ENCODE results near the gene GPSM1. TPM values are rescaled to one million over a fixed set of nuclear protein-coding genes. Genes with fewer than 3 reads are reported as not detected.
A peak's percentile ranks its signal among the peaks of the same experiment; 100 is the strongest.

GPSM1 gene, protein sequence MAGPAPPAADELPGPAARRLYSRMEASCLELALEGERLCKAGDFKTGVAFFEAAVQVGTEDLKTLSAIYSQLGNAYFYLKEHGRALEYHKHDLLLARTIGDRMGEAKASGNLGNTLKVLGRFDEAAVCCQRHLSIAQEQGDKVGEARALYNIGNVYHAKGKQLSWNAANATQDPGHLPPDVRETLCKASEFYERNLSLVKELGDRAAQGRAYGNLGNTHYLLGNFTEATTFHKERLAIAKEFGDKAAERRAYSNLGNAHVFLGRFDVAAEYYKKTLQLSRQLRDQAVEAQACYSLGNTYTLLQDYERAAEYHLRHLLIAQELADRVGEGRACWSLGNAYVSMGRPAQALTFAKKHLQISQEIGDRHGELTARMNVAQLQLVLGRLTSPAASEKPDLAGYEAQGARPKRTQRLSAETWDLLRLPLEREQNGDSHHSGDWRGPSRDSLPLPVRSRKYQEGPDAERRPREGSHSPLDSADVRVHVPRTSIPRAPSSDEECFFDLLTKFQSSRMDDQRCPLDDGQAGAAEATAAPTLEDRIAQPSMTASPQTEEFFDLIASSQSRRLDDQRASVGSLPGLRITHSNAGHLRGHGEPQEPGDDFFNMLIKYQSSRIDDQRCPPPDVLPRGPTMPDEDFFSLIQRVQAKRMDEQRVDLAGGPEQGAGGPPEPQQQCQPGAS
- total RNA-seq = 10 to 100 TPM; 12.8 to 13.6 (median 13.4) TPM

DNA sequence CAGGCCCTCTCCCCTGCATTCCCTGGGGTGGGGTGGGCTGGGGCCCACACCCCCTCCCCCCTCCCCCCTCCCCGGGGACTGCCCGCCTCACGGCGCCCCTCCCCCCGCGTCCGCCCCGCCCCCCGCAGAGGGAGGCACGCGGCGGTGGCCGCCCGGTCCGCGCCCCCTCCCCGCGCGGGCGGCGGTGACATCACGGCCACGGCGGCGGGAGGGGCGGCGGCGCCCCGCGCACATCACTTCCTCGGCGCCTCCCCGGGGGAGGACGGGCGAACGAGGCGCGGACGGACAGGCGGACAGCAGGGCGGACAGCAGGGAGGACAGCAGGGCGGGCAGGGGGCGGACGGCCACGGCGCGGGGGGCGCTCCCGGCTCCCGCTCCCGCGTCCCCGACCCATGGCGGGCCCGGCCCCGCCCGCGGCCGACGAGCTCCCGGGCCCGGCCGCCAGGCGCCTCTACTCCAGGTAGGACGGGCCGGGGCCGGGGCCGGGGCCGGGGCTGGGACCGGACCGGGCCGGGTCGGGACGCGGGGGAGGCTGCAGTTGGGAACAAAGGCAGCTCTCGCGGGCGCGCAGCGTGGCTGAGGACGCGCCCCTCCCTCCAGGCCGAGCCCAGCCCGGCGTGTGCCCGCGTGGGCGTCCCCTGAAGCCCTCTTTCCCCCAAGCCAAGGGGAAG is at the start of gene GPSM1:
Gene GPSM1 (plus strand): TSS at position 236 of the 671 bp plus-strand sequence. CDS start 157 bp downstream, at position 393.
- no peaks in the 10 kb centered on the region for H3K36me3 Mint-ChIP-seq (ENCODE audit: insufficient read depth)
- peak within 1 kb of the TSS; percentile 74 for H3K4me3 Mint-ChIP-seq
- peaks cover 7% of the 10 kb centered on the region for H3K4me1 Mint-ChIP-seq (ENCODE audit: low read depth)
- peaks cover 2% of the 10 kb centered on the region for H3K27me3 Mint-ChIP-seq (ENCODE audit: low read depth)
- DNase-seq (peak; percentile 49), ATAC-seq (peak; percentile 71 to 73)
- H3K9me3 Mint-ChIP-seq = no peaks in the 10 kb centered on the region

DNA sequence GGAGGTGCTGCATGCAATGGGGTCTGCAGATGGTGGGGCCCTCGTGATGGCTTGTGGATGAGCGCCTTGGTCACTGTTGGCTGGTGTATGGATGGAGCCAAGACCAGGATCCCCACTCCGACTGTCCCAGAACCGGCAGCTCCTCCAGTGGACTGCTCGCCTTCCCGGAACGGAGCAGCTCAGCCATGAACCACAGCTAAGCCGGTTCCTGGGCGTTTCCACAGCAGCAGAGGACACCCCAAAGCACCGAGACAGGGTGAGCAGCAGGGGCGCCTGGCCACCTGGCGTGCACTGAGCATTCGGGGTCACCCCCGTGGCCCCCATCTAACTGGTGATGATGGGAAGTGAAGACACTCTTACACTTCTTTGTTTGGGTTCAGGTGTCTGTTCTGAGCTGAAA is 49.6 kb upstream of the GPSM1 start:
- no peak overlapping the region for H3K4me3 Mint-ChIP-seq

GRCh38 chr9:136278221-136278620 is 49.1 kb upstream of the GPSM1 start:
- no peak overlapping the region for H3K4me3 Mint-ChIP-seq
- H3K36me3 Mint-ChIP-seq (ENCODE audit: insufficient read depth) = no peaks in the 10 kb centered on the region
- no peaks in the 10 kb centered on the region for H3K4me1 Mint-ChIP-seq (ENCODE audit: low read depth)
- H3K9me3 Mint-ChIP-seq = no peaks in the 10 kb centered on the region
- ATAC-seq (no peak), DNase-seq (no peak)
- H3K27me3 Mint-ChIP-seq (ENCODE audit: low read depth) = peaks cover 7% of the 10 kb centered on the region

More for the DNA sequence above, 49.6 kb upstream of the GPSM1 start:
- Mint-ChIP-seq H3K4me1 (ENCODE audit: low read depth) (no peaks in the 10 kb centered on the region), H3K27me3 (ENCODE audit: low read depth) (peaks cover 7% of the 10 kb centered on the region), H3K36me3 (ENCODE audit: insufficient read depth) (no peaks in the 10 kb centered on the region), H3K9me3 (no peaks in the 10 kb centered on the region)
- DNase-seq (no peak), ATAC-seq (no peak)

- Mint-ChIP-seq H3K4me1 (ENCODE audit: low read depth) (peaks cover 4% of the 10 kb centered on the region), H3K27me3 (ENCODE audit: low read depth) (peaks cover 12% of the 10 kb centered on the region), H3K9me3 (no peaks in the 10 kb centered on the region), H3K4me3 (no peak overlapping the region), H3K36me3 (ENCODE audit: insufficient read depth) (no peaks in the 10 kb centered on the region)
- ATAC-seq (no peak), DNase-seq (no peak)
Measured at GRCh38 chr9:136278894-136279293, 48.4 kb upstream of the GPSM1 start.

DNA sequence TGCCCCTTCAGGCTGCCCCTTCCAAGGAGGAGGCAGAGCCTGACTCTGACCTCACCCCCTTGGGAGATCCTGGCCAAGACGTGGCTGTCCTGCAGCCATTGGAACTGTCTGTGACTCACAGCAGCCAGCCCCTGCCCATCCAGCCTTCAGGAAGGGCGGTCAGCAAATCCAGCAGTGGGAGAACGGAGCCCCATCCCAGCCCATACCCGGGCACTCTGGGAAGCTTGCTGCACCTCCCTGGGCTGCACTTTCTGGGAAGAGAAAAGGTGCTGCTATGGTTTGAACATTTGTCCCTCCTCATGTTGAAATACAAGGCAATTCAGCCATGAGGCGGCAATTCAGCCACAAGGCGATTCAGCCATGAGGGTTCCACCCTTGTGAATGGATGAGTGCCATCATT is 47.9 kb upstream of the GPSM1 start:
- ATAC-seq (no peak), DNase-seq (no peak)
- peaks cover 4% of the 10 kb centered on the region for H3K4me1 Mint-ChIP-seq (ENCODE audit: low read depth)
- no peaks in the 10 kb centered on the region for H3K9me3 Mint-ChIP-seq
- H3K4me3 Mint-ChIP-seq = no peak overlapping the region
- no peaks in the 10 kb centered on the region for H3K36me3 Mint-ChIP-seq (ENCODE audit: insufficient read depth)
- H3K27me3 Mint-ChIP-seq (ENCODE audit: low read depth) = peaks cover 12% of the 10 kb centered on the region

DNA sequence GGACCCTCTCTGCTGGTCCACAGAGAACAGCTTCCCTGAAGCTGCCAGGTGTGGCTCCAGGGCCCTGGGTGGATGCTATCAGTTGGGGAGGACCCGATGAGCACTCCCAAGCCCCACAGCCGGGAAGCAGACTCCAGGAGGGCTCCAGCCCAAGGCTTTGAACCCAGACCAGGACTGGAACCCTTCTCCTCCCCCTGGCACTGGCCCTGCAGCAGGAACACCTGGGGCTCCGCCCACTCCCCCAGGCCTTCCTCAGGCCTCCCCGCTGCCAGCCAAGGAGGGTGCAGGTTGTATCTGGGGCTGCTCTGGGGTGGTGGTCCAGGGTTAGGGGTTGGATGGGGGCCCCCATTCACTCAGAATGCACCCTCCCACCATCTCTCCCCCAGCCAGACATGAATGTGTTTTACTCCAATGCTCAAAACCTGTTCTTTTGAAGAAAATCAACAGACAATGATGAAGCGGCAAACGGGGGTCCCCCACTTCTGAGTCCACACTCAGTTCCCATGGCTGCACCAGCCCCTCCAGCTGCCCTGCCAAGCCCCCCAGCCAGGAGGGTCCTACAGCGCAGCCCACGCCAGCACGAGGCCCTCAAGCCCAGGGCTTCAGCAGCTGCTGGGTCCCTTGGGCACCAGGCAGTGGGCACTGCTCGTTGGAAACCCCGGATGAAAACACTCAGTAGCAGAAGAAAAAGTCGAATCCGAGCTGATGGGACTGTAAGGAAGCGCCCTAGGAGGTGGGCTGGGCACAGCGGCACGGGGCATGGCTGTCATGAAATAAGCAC is 46.6 kb upstream of the GPSM1 start:
- ATAC-seq (no peak), DNase-seq (no peak)
- Mint-ChIP-seq H3K36me3 (ENCODE audit: insufficient read depth) (no peaks in the 10 kb centered on the region), H3K4me3 (no peak overlapping the region), H3K9me3 (no peaks in the 10 kb centered on the region), H3K27me3 (ENCODE audit: low read depth) (peaks cover 9% of the 10 kb centered on the region), H3K4me1 (ENCODE audit: low read depth) (peaks cover 4% of the 10 kb centered on the region)

DNA sequence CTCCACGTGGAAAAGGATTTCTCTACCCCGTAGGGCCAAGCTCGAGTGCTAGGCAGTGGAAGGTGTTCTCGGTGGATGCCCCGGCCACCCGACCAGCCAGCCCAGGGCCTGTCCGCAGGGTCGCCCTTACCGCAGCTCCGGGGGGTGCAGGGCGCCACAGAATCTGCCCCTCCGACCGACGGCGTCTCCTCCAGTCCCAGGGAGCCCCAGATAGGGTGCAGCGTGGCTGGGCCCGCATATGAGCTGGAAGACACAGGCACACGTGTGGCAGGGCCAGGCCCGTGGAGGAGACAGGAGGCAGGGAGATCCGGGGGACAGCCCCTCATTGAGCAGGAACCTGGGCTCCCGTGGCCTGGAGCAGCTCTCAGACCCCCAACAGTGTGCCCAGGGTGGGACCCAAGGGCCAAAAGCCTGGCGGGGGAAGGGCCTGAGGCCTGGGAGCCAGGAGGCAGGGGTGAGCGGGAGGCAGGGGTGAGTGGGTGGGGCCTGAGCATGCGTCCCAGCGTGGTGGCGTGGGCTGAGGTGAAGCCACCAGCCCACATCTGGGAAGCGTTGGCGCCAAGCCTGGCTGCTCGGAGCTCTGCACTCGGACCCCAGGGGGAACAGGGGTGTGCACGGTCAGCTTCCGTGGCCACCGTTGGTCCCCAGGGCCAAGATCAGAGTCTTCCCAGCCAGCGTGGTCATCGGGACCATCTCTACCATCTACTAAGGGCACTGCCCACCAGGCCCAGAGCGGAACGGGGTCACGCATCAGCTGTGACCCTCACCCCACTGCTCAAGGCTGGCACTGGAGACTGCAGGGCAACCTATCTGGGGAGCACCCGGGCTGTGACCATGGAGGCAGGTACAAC is 45.7 kb upstream of the GPSM1 start:
- Mint-ChIP-seq H3K36me3 (ENCODE audit: insufficient read depth) (no peaks in the 10 kb centered on the region), H3K4me3 (no peak overlapping the region), H3K4me1 (ENCODE audit: low read depth) (peaks cover 4% of the 10 kb centered on the region), H3K9me3 (no peaks in the 10 kb centered on the region), H3K27me3 (ENCODE audit: low read depth) (peaks cover 5% of the 10 kb centered on the region)
- ATAC-seq (no peak), DNase-seq (no peak)

DNA sequence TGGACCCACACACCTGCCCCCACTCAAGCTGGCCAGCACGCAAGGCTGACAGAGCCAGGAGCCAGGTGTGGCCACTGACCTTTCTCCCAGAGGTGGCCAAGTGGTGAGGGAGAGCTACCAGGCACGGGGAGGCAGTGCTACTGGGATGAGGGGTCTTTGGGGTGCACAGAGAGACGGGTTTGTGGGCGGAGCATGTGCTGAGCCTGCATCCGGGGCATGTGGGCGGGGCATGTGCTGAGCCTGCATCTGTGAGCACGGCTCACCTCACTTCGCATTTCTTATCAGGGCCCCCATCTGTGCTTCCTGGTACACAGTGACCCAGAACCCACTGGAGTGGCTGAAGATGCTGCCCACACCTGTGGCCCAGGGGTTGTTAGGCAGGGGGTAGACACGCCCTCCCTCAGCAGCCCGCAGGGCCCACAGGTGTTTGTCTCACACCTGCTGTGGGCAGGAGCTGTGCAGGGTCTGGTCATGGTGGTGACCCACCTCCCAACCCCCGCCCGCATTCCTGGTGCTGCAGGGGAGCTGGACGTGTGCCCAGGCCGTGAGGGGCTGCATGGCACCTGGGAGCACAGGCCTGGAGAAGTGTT is 45.0 kb upstream of the GPSM1 start:
- Mint-ChIP-seq H3K9me3 (no peaks in the 10 kb centered on the region), H3K27me3 (ENCODE audit: low read depth) (peaks cover 5% of the 10 kb centered on the region), H3K4me3 (no peak overlapping the region), H3K36me3 (ENCODE audit: insufficient read depth) (no peaks in the 10 kb centered on the region), H3K4me1 (ENCODE audit: low read depth) (peaks cover 4% of the 10 kb centered on the region)
- DNase-seq (no peak), ATAC-seq (no peak)

DNA sequence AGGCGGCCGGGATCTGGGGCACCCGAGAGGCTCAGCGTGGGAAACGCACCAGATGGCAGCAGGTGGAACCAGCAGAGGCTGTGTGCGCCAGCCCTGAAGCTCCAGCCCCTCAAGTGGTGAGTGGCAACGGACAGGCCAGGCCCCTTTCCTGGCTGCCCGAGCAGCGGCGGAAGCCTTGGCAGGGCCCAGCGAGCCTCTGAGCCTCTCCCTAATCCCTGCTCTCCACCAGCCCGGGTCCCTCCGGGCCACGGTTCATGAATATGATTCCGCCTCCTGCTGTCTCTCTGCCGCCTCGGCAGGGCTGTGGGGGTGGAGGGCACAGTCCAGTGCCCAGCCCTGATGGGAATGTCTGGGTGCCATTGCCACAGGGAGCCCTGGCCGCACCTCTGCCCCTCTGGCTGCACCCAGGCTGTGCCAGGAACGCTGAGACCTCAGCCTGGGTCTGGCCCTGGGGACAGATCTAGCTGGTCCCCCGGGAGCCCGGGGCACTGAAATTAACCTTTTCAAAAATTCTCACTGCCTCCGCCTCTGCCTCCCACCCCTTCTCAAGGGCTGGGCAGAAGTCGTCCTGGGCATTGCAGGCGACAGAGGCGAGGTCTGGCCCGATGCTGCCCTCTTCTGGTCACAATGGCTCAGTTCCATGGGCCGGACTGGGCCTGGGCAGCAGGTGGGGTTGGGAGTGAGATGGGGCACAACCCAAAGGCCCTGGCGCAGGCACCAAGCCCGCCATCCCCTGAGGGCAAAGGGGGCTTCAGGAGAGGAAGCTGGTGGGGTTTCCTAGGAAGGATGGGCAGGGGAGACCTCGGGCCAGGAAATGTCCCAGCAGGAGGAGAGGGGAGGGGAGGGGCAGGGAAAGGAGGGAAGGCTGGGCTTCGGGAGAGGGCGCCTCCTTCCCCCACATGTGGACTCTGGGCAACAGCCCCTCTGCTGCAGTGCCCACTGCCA is 43.8 kb upstream of the GPSM1 start:
- Mint-ChIP-seq H3K4me3 (no peak overlapping the region), H3K9me3 (no peaks in the 10 kb centered on the region), H3K36me3 (ENCODE audit: insufficient read depth) (no peaks in the 10 kb centered on the region)

GRCh38 chr9:136284311-136284710 is 43.0 kb upstream of the GPSM1 start:
- DNase-seq (no peak), ATAC-seq (no peak)
- H3K4me1 Mint-ChIP-seq (ENCODE audit: low read depth) = peaks cover 4% of the 10 kb centered on the region
- H3K4me3 Mint-ChIP-seq = no peak overlapping the region
- no peaks in the 10 kb centered on the region for H3K9me3 Mint-ChIP-seq
- H3K27me3 Mint-ChIP-seq (ENCODE audit: low read depth) = peaks cover 5% of the 10 kb centered on the region
- H3K36me3 Mint-ChIP-seq (ENCODE audit: insufficient read depth) = no peaks in the 10 kb centered on the region

More for the DNA sequence above, 43.8 kb upstream of the GPSM1 start:
- Mint-ChIP-seq H3K27me3 (ENCODE audit: low read depth) (peaks cover 5% of the 10 kb centered on the region), H3K4me1 (ENCODE audit: low read depth) (peaks cover 4% of the 10 kb centered on the region)
- ATAC-seq (peak; percentile 93 to 94), DNase-seq (peak; percentile 68)

- ATAC-seq (no peak), DNase-seq (no peak)
- H3K4me3 Mint-ChIP-seq = no peak overlapping the region
- H3K4me1 Mint-ChIP-seq (ENCODE audit: low read depth) = peaks cover 4% of the 10 kb centered on the region
- H3K36me3 Mint-ChIP-seq (ENCODE audit: insufficient read depth) = no peaks in the 10 kb centered on the region
- peaks cover 5% of the 10 kb centered on the region for H3K27me3 Mint-ChIP-seq (ENCODE audit: low read depth)
- no peaks in the 10 kb centered on the region for H3K9me3 Mint-ChIP-seq
Measured at GRCh38 chr9:136284951-136285350, 42.4 kb upstream of the GPSM1 start.
